Endothelial cell of umbilical vein (primary cell): ENCODE measurements around the gene ENO4. TPM values are rescaled to one million over a fixed set of nuclear protein-coding genes. Genes with fewer than 3 reads are reported as not detected.
A peak's percentile ranks its signal among the peaks of the same experiment; 100 is the strongest.

Experiments used
- BruUV-seq: library from RNA; stranded (reverse); fragments of 400-500 nt; replicated peaks from 2 replicates; lab custom pipeline; 2021; lab: Mats Ljungman, UMichigan
- CTCF ChIA-PET: fragments of 300-600, 350-600 bp; sonication (Branson Sonifier 250); formaldehyde crosslinking; loops from one replicate; lab custom pipeline; 2021; ENCODE audit warnings: antibody characterized with exemption, inconsistent platforms; lab: Charles Lee
- POLR2A ChIA-PET: fragments of 300-600, 350-600 bp; sonication (Branson Sonifier 250); formaldehyde crosslinking; loops from one replicate; lab custom pipeline; 2021; ENCODE audit warnings: antibody characterized with exemption, inconsistent platforms; lab: Charles Lee
- DNase-seq: peaks from one replicate; pipeline ENCODE4 v3.0.0-alpha.2; 2011; ENCODE audit warnings: low read depth, low spot score
- FAIRE-seq: peaks from 2 replicates; lab custom pipeline; 2011; peaks lifted over from hg19 to GRCh38; lab: Jason Lieb, UNC
- H2AFZ ChIP-seq: 2 replicates; pipeline ENCODE4 v1.6.0; 2012; ENCODE audit warnings: low read depth, low read length, control low read depth, inconsistent platforms
- H3K27ac ChIP-seq: 2 replicates; pipeline ENCODE4 v1.5.1; 2011; ENCODE audit warnings: low read depth, mild to moderate bottlenecking, control low read depth, low read length, moderate library complexity; ENCODE audit not compliant: insufficient read depth
- H3K27me3 ChIP-seq, 2 experiments: 2 replicates each; pipeline versions ENCODE4 v1.6.0 to v1.6.1; 2011; ENCODE audit warnings: low read length in 2 of 2, mixed read lengths in 1 of 2; ENCODE audit not compliant: control insufficient read depth in 2 of 2, insufficient read depth in 2 of 2
- H3K36me3 ChIP-seq, 2 experiments: 2 replicates in 1 of 2; 3 replicates in 1 of 2; pipeline ENCODE4 v1.5.1; 2011; ENCODE audit warnings: low read length in 2 of 2, mild to moderate bottlenecking in 1 of 2, moderate library complexity in 1 of 2; ENCODE audit not compliant: control insufficient read depth in 2 of 2, insufficient read depth in 2 of 2; ENCODE audit errors: extremely low read depth in 1 of 2
- H3K4me1 ChIP-seq: 3 replicates; pipeline ENCODE4 v1.5.1; 2011; ENCODE audit warnings: mild to moderate bottlenecking, low read length; ENCODE audit not compliant: control insufficient read depth, insufficient read depth; ENCODE audit errors: extremely low read depth
- H3K4me2 ChIP-seq: 2 replicates; pipeline ENCODE4 v1.6.1; 2011; ENCODE audit warnings: low read length, control low read depth, mixed read lengths; ENCODE audit not compliant: insufficient read depth
- H3K4me3 ChIP-seq, 3 experiments: fragments of 200-600 bp in 1 of 3; sonication (generic), shearing (Covaris generic) in 1 of 3; replicated peaks in 1 of 3; 2 replicates each; pipeline ENCODE4 v1.5.1; 2011 to 2016; ENCODE audit warnings: control low read depth in 3 of 3, low read length in 3 of 3, mild to moderate bottlenecking in 2 of 3, inconsistent platforms in 1 of 3, low read depth in 1 of 3, moderate library complexity in 1 of 3; ENCODE audit not compliant: insufficient read depth in 1 of 3
- H3K79me2 ChIP-seq: 2 replicates; pipeline ENCODE4 v1.6.0; 2012; ENCODE audit warnings: low read length, inconsistent platforms; ENCODE audit not compliant: control insufficient read depth, insufficient read depth
- H3K9ac ChIP-seq: replicated peaks from 2 replicates; pipeline ENCODE3; 2011; ENCODE audit warnings: low read length, control low read depth; ENCODE audit not compliant: insufficient read depth; ENCODE audit errors: extremely low read depth
- H3K9me1 ChIP-seq: replicated peaks from 3 replicates; pipeline ENCODE4 v1.6.0; 2011; ENCODE audit warnings: mild to moderate bottlenecking, low read length; ENCODE audit not compliant: control insufficient read depth, insufficient read depth; ENCODE audit errors: extremely low read depth
- H3K9me3 ChIP-seq: replicated peaks from 2 replicates; pipeline ENCODE4 v1.5.1; 2012; ENCODE audit warnings: low read length, inconsistent platforms; ENCODE audit not compliant: control insufficient read depth, insufficient read depth
- H4K20me1 ChIP-seq: replicated peaks from 2 replicates; pipeline ENCODE3; 2011; ENCODE audit warnings: mild to moderate bottlenecking, low read length; ENCODE audit not compliant: control insufficient read depth, insufficient read depth; ENCODE audit errors: extremely low read depth
- CTCF ChIP-seq, 2 donors: IDR thresholded peaks; 1 replicate in 1 of 2; 2 replicates in 1 of 2; pipeline ENCODE4 v1.5.1; 2011; ENCODE audit warnings: low read length in 2 of 2, mild to moderate bottlenecking in 2 of 2, moderate library complexity in 2 of 2, control low read depth in 1 of 2, inconsistent platforms in 1 of 2, low read depth in 1 of 2; ENCODE audit not compliant: insufficient read depth in 1 of 2; ENCODE audit errors: extremely low read depth in 1 of 2
- EZH2 ChIP-seq: IDR thresholded peaks from 2 replicates; pipeline ENCODE4 v1.6.1; 2012; ENCODE audit warnings: borderline replicate concordance, low read depth, mild to moderate bottlenecking, moderate library complexity, low read length, inconsistent platforms; ENCODE audit not compliant: severe bottlenecking
- JUN ChIP-seq: IDR thresholded peaks from 2 replicates; pipeline ENCODE4 v1.6.1; 2011; ENCODE audit warnings: borderline replicate concordance, low read depth; ENCODE audit not compliant: insufficient read length, insufficient read depth
- MAX ChIP-seq: IDR thresholded peaks from 2 replicates; pipeline ENCODE4 v1.6.1; 2011; ENCODE audit not compliant: insufficient read depth, insufficient read length
- MYC ChIP-seq: IDR thresholded peaks from one replicate; pipeline ENCODE4 v1.6.1; 2011; ENCODE audit warnings: mild to moderate bottlenecking, low read depth, low read length
- POLR2A ChIP-seq: IDR thresholded peaks from 2 replicates; pipeline ENCODE4 v1.6.1; 2012; ENCODE audit warnings: low read depth, mild to moderate bottlenecking, control low read depth, low read length
- POLR2AphosphoS5 ChIP-seq: IDR thresholded peaks from 2 replicates; pipeline ENCODE4 v1.6.1; 2012; ENCODE audit warnings: low read depth, mild to moderate bottlenecking, control low read depth, low read length, moderate library complexity; ENCODE audit not compliant: insufficient read depth
- dilution Hi-C: fragments of 300-500 bp; cut with MboI; formaldehyde crosslinking; loops from one replicate; pipeline ENCODE4 v1.15.0; 2019; ENCODE audit warnings: low sequenced_read_pairs; ENCODE audit not compliant: extremely low pct_ligation_motif_present
- intact Hi-C: fragments of 100-400 bp; cut with micrococcal nuclease; formaldehyde crosslinking; loops from one replicate; pipeline ENCODE4 v1.10.0; 2022
- polyA plus RNA-seq, 4 experiments: library from polyadenylated mRNA; depleted of rRNA in 3 of 4; stranded (reverse) in 3 of 4; unstranded in 1 of 4; fragments of >200 nt; gene quantifications; 2 replicates each; pipeline versions ENCODE4 v1.2.1 to v1.2.3, GENCODE V29; 2011 to 2012; ENCODE audit warnings: missing spikeins in 1 of 4
- total RNA-seq: library from RNA; stranded (reverse); gene quantifications from 2 replicates; pipeline ENCODE4 v1.2.3, GENCODE V29; 2021

The ENO4 gene
- total and polyA plus RNA-seq, 2 donors (not counting 3 experiments of a cell fraction or from before 2014, with no cell fraction given) = 0.08 TPM; not detected in 1

- TF ChIP-seq JUN (no peak), CTCF (IDR thresholded peaks at IDR 0.05; ENCODE audit: extremely low read depth in 1 of 2, insufficient read depth in 1 of 2, low read depth in 1 of 2, low read length in 2 of 2) (peak; percentile 15 to 17)
- no peaks in the 10 kb centered on the region for H3K27me3 ChIP-seq
- DNase-seq = no peak
- BruUV-seq = no TSS peak
- CTCF ChIA-PET = interaction anchor here (0.5 to 1.9 kb wide), 5 partner anchors 8 to 365 kb away, joined by 3 to 5 read pairs (median 3); no protein-coding TSS in a partner anchor
- no peaks in the 10 kb centered on the region for H3K9me1 ChIP-seq
- H3K9me3 ChIP-seq = no peaks in the 10 kb centered on the region
- H3K4me1 ChIP-seq = no peaks in the 10 kb centered on the region
- intact Hi-C loops = no loop called here
- no peak overlapping the region for H3K9ac ChIP-seq
- no peak overlapping the region for H2AFZ ChIP-seq
- POLR2A ChIA-PET = no interaction called here
- H3K36me3 ChIP-seq = no peaks in the 10 kb centered on the region
- no peak overlapping the region for H3K27ac ChIP-seq
- no peak for FAIRE-seq
- H3K79me2 ChIP-seq = no peaks in the 10 kb centered on the region
- no peak overlapping the region for H3K4me3 ChIP-seq
- H3K4me2 ChIP-seq = no peak overlapping the region
- H4K20me1 ChIP-seq = no peaks in the 10 kb centered on the region
- dilution Hi-C loops = loop anchor here (25.0 kb wide), 1 partner anchor 353 kb away; no protein-coding TSS in a partner anchor
Observed at GRCh38 chr10:116809483-116810119, 39.7 kb upstream of the ENO4 start.

GRCh38 chr10:116810120-116810500 is 39.2 kb upstream of the ENO4 start:
- Histone ChIP-seq H3K36me3 (no peaks in the 10 kb centered on the region), H3K4me3 (no peak overlapping the region), H3K4me1 (no peaks in the 10 kb centered on the region), H3K27ac (no peak overlapping the region), H3K79me2 (no peaks in the 10 kb centered on the region), H2AFZ (no peak overlapping the region), H4K20me1 (no peaks in the 10 kb centered on the region), H3K27me3 (no peaks in the 10 kb centered on the region), H3K9me3 (no peaks in the 10 kb centered on the region), H3K4me2 (no peak overlapping the region), H3K9me1 (no peaks in the 10 kb centered on the region), H3K9ac (no peak overlapping the region)
- TF ChIP-seq MAX (no peak), MYC (no peak), CTCF (IDR thresholded peaks at IDR 0.05; ENCODE audit: extremely low read depth in 1 of 2, insufficient read depth in 1 of 2, low read depth in 1 of 2, low read length in 2 of 2) (no peak), POLR2A (no peak), EZH2 (no peak), POLR2AphosphoS5 (no peak)
- dilution Hi-C loops = loop anchor here (25.0 kb wide), 1 partner anchor 352 kb away; no protein-coding TSS in a partner anchor
- DNase-seq (no peak), FAIRE-seq (no peak)
- intact Hi-C loops = no loop called here
- ChIA-PET CTCF (interaction anchor here (1.0 to 1.9 kb wide), 3 partner anchors 8 to 365 kb away, joined by 3 to 5 read pairs (median 3); no protein-coding TSS in a partner anchor), POLR2A (no interaction called here)
- BruUV-seq = no TSS peak
